Measurements from ENCODE around the gene ATR.

The ATR gene

DNA sequence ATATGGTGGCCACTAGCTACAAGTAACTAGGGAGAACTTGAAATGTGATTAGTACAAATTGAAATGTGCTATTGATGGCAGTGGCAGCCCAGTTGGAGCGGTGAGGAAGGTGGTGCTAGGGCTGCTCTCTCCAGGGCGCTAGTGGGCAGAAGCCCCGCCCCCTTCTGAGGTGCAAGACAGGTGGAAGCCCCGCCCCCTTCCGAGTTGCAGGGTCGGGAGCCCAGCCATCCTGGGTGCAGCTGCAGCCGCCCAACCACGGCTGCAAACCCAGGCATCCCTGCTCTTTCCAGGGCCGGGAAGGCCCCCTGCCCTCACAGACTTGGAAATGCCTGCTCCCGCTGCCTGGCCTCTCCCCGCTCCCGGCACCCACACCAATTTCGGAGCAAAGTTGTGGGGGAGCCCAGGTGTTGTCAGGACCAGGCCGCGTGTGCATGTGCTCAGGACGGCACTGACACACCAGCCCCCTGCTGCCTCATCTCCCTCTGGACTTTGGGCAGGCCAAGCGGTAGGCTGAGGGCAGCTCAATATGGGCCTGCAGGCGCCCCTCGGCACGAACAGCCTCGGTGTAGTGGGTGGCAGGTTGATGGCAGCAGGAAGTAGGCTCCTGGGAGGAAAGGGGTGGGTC is 10.0 kb downstream of the ATR start:
- no peak overlapping the region for H3K9ac ChIP-seq (ENCODE audit: low read depth, low read length, poor library complexity, severe bottlenecking)
- H4K20me1 ChIP-seq (ENCODE audit: insufficient read depth, low read length, poor library complexity, severe bottlenecking) = no peaks in the 10 kb centered on the region
- no peaks in the 10 kb centered on the region for H3F3A ChIP-seq (ENCODE audit: low read depth)
- H3K36me3 ChIP-seq (ENCODE audit: insufficient read depth, low read length) = peaks cover 6% of the 10 kb centered on the region; the same call in 1 of the 2 replicates
- no peak overlapping the region for H3K4me2 ChIP-seq (ENCODE audit: low read depth, low read length, poor library complexity, severe bottlenecking)
- no peaks in the 10 kb centered on the region for H3K4me1 ChIP-seq (ENCODE audit: insufficient read depth, low read length, poor library complexity, severe bottlenecking)
- H3K79me2 ChIP-seq (ENCODE audit: insufficient read depth, low read length) = peaks cover 17% of the 10 kb centered on the region; the same call in 1 of the 2 replicates
- TF ChIP-seq EZH2phosphoT487 (IDR thresholded peaks at IDR 0.05; ENCODE audit: borderline replicate concordance) (no peak), CTCF (conservative IDR thresholded peaks at IDR 0.05; ENCODE audit: low read length) (no peak)
- H3K27me3 ChIP-seq (ENCODE audit: insufficient read depth, low read length, poor library complexity, severe bottlenecking) = no peaks in the 10 kb centered on the region
- no peak overlapping the region for H2AFZ ChIP-seq (ENCODE audit: low read length)
- no peaks in the 10 kb centered on the region for H3K9me3 ChIP-seq (ENCODE audit: insufficient read depth, low read depth, low read length)
- no peak overlapping the region for H3K4me3 ChIP-seq (ENCODE audit: low read length, poor library complexity, severe bottlenecking)
- no peaks in the 10 kb centered on the region for H3K9me2 ChIP-seq (replicated peaks; ENCODE audit: low read depth, low read length)

GRCh38 chr3:142566096-142566495 is 12.4 kb downstream of the ATR start:
- Histone ChIP-seq H3K36me3 (ENCODE audit: insufficient read depth, low read length) (peaks cover 13% of the 10 kb centered on the region; the same call in 1 of the 2 replicates), H3F3A (ENCODE audit: low read depth) (no peaks in the 10 kb centered on the region)

DNA sequence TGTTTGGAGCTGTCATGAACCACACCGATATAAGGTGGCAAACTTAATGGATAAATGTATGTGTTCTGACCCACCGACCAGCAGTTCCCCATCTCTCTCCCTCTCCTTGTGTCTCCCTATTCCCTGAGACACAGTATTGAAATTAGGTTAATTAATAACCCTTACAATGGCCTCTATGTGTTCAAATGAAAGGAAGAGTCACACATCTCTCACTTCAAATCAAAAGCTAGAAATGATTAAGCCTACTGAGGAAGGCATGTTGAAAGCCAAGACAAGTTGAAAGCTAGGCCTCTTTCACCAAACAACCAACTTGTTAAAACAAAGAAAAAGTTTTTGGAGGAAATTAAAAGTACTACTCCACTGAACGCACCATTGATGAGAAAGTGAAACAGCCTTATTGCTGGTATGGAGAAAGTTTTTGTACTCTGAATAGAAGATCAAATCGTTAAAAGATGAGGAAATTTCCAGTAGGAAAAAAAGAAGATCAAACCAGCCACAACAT is 15.0 kb downstream of the ATR start:
- TF ChIP-seq CTCF (conservative IDR thresholded peaks at IDR 0.05; ENCODE audit: low read length) = no peak
- TF ChIP-seq EZH2phosphoT487 (IDR thresholded peaks at IDR 0.05; ENCODE audit: borderline replicate concordance) = no peak

More at GRCh38 chr3:142566096-142566495, 12.4 kb downstream of the ATR start:
- Histone ChIP-seq H3K9me2 (replicated peaks; ENCODE audit: low read depth, low read length) (no peaks in the 10 kb centered on the region), H2AFZ (ENCODE audit: low read length) (no peak overlapping the region), H3K4me1 (ENCODE audit: insufficient read depth, low read length, poor library complexity, severe bottlenecking) (no peaks in the 10 kb centered on the region), H4K20me1 (ENCODE audit: insufficient read depth, low read length, poor library complexity, severe bottlenecking) (no peaks in the 10 kb centered on the region), H3K9ac (ENCODE audit: low read depth, low read length, poor library complexity, severe bottlenecking) (no peak overlapping the region), H3K4me2 (ENCODE audit: low read depth, low read length, poor library complexity, severe bottlenecking) (no peak overlapping the region), H3K4me3 (ENCODE audit: low read length, poor library complexity, severe bottlenecking) (no peak overlapping the region), H3K79me2 (ENCODE audit: insufficient read depth, low read length) (peaks cover 3% of the 10 kb centered on the region; the same call in 1 of the 2 replicates), H3K9me3 (ENCODE audit: insufficient read depth, low read depth, low read length) (no peaks in the 10 kb centered on the region), H3K27me3 (ENCODE audit: insufficient read depth, low read length, poor library complexity, severe bottlenecking) (no peaks in the 10 kb centered on the region)
- TF ChIP-seq CTCF (conservative IDR thresholded peaks at IDR 0.05; ENCODE audit: low read length) (no peak), EZH2phosphoT487 (IDR thresholded peaks at IDR 0.05; ENCODE audit: borderline replicate concordance) (no peak)

More for the DNA sequence above, 15.0 kb downstream of the ATR start:
- no peaks in the 10 kb centered on the region for H3F3A ChIP-seq (ENCODE audit: low read depth)
- H3K4me2 ChIP-seq (ENCODE audit: low read depth, low read length, poor library complexity, severe bottlenecking) = no peak overlapping the region
- no peak overlapping the region for H3K4me3 ChIP-seq (ENCODE audit: low read length, poor library complexity, severe bottlenecking)
- no peaks in the 10 kb centered on the region for H3K27me3 ChIP-seq (ENCODE audit: insufficient read depth, low read length, poor library complexity, severe bottlenecking)
- peaks cover 23% of the 10 kb centered on the region for H3K36me3 ChIP-seq (ENCODE audit: insufficient read depth, low read length)
- H3K79me2 ChIP-seq (ENCODE audit: insufficient read depth, low read length) = no peaks in the 10 kb centered on the region
- H3K9me2 ChIP-seq (replicated peaks; ENCODE audit: low read depth, low read length) = no peaks in the 10 kb centered on the region
- H4K20me1 ChIP-seq (ENCODE audit: insufficient read depth, low read length, poor library complexity, severe bottlenecking) = no peaks in the 10 kb centered on the region
- H2AFZ ChIP-seq (ENCODE audit: low read length) = no peak overlapping the region
- H3K9ac ChIP-seq (ENCODE audit: low read depth, low read length, poor library complexity, severe bottlenecking) = no peak overlapping the region
- no peaks in the 10 kb centered on the region for H3K4me1 ChIP-seq (ENCODE audit: insufficient read depth, low read length, poor library complexity, severe bottlenecking)
- H3K9me3 ChIP-seq (ENCODE audit: insufficient read depth, low read depth, low read length) = no peaks in the 10 kb centered on the region
